ENCODE data around the gene NPR2. TPM values are rescaled to one million over a fixed set of nuclear protein-coding genes. Genes with fewer than 3 reads are reported as not detected.

Gene NPR2
- total and polyA plus RNA-seq, 2 of the 13 experiments (the other 11 are each of a cell fraction or from before 2014, with no cell fraction given), result 7.4 to 9.4 TPM

DNA sequence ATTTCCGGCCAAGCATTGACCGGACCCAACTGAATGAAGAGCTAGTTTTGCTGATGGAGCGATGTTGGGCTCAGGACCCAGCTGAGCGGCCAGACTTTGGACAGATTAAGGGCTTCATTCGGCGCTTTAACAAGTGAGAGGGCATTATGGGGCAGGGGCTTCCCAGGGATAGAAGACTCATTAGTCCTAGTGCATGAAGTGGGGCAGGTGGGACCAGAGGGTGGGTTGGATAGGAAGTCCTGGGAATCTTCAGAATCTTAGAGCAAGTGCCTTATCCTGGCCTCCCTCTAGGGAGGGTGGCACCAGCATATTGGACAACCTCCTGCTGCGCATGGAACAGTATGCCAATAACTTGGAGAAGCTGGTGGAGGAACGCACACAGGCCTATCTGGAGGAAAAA is 14.7 kb downstream of the NPR2 start (continued):
- TF ChIP-seq, protein P1, sequence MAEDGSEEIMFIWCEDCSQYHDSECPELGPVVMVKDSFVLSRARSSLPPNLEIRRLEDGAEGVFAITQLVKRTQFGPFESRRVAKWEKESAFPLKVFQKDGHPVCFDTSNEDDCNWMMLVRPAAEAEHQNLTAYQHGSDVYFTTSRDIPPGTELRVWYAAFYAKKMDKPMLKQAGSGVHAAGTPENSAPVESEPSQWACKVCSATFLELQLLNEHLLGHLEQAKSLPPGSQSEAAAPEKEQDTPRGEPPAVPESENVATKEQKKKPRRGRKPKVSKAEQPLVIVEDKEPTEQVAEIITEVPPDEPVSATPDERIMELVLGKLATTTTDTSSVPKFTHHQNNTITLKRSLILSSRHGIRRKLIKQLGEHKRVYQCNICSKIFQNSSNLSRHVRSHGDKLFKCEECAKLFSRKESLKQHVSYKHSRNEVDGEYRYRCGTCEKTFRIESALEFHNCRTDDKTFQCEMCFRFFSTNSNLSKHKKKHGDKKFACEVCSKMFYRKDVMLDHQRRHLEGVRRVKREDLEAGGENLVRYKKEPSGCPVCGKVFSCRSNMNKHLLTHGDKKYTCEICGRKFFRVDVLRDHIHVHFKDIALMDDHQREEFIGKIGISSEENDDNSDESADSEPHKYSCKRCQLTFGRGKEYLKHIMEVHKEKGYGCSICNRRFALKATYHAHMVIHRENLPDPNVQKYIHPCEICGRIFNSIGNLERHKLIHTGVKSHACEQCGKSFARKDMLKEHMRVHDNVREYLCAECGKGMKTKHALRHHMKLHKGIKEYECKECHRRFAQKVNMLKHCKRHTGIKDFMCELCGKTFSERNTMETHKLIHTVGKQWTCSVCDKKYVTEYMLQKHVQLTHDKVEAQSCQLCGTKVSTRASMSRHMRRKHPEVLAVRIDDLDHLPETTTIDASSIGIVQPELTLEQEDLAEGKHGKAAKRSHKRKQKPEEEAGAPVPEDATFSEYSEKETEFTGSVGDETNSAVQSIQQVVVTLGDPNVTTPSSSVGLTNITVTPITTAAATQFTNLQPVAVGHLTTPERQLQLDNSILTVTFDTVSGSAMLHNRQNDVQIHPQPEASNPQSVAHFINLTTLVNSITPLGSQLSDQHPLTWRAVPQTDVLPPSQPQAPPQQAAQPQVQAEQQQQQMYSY (CRISPR knock-in tag; IDR thresholded peaks at IDR 0.05), result no peak
- TF ChIP-seq MAFK (conservative IDR thresholded peaks at IDR 0.05 in 1 of 2, IDR thresholded peaks at IDR 0.05 in 1 of 2; ENCODE audit: low read length in 2 of 2), result no peak
- TF ChIP-seq SRSF1 (optimal IDR thresholded peaks at IDR 0.05; ENCODE audit: low read depth, low read length), result no peak

DNA sequence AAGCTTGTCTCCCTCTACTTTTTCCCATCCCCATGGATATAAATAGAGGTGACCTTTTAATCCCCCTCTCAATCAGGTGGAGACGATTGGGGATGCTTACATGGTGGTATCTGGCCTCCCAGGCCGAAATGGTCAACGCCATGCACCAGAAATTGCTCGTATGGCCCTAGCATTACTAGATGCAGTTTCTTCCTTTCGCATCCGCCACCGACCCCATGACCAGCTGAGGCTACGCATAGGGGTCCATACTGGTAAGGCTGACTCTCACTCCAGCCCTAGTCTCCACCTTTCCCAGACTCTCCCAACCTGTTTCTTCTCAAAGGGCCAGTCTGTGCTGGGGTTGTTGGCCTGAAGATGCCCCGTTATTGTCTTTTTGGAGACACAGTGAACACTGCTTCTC is 17.0 kb downstream of the NPR2 start:
- POLR2A ChIA-PET, result no interaction called here
- peaks cover 4% of the 10 kb centered on the region in 2 experiments; a peak in 3 of 5 replicates for H3K36me3 ChIP-seq (replicated peaks in 1 of 2; ENCODE audit: control insufficient read depth in 1 of 2, insufficient read depth in 2 of 2, low read length in 2 of 2)
- 91% methylated on average over 9 of the region's 9 CpGs for WGBS (ENCODE audit: low lambda C conversion rate)
- H4K20me1 ChIP-seq (ENCODE audit: insufficient read depth, low read length), result no peaks in the 10 kb centered on the region
- no peak overlapping the region for H3K4me2 ChIP-seq (ENCODE audit: low read depth, low read length)
- no peak overlapping the region for H2AFZ ChIP-seq (ENCODE audit: low read length)
- in situ Hi-C loops (cut with HindIII; ENCODE audit: extremely low pct_ligation_motif_present, low pct_unique_long_range_greater_than_20kb) (no loop called here), intact Hi-C loops (cut with micrococcal nuclease; ENCODE audit: unreplicated experiment) (no loop called here)
- peaks cover 21% of the 10 kb centered on the region for H3K4me1 ChIP-seq (ENCODE audit: insufficient read depth, low read length)
- no peak overlapping the region for H3K9ac ChIP-seq (ENCODE audit: insufficient read depth, low read depth, low read length)
- no peaks in the 10 kb centered on the region for H3K9me3 ChIP-seq (ENCODE audit: low read length)
- BruUV-seq (replicated peaks), result no TSS peak
- H3K79me2 ChIP-seq (ENCODE audit: insufficient read depth, low read length), result no peaks in the 10 kb centered on the region
- H3K27ac ChIP-seq (ENCODE audit: extremely low read length, insufficient read depth, low read length), result no peak overlapping the region
- FAIRE-seq (no peak), DNase-seq (ENCODE audit: low spot score) (no peak), ATAC-seq (no peak)
- CTCF ChIA-PET (ENCODE audit: low intra/inter-chr PET ratio, low total read pairs), result no interaction called here
- no peaks in the 10 kb centered on the region for H3K27me3 ChIP-seq (ENCODE audit: control insufficient read depth in 1 of 2, insufficient read depth in 2 of 2, low read length in 2 of 2)
- no peak overlapping the region for H3K4me3 ChIP-seq (replicated peaks in 1 of 3; ENCODE audit: insufficient read depth in 1 of 3, low read depth in 2 of 3, low read length in 3 of 3)
- TF ChIP-seq SP140L (CRISPR knock-in tag; IDR thresholded peaks at IDR 0.05; ENCODE audit: borderline replicate concordance) (no peak), ZNF598 (CRISPR knock-in tag; IDR thresholded peaks at IDR 0.05; ENCODE audit: borderline replicate concordance) (no peak), MTA3 (CRISPR knock-in tag; IDR thresholded peaks at IDR 0.05) (no peak), ZNF790 (CRISPR knock-in tag; IDR thresholded peaks at IDR 0.05; ENCODE audit: borderline replicate concordance) (no peak), ZNF678 (CRISPR knock-in tag; IDR thresholded peaks at IDR 0.05) (no peak), ZNF484 (CRISPR knock-in tag; IDR thresholded peaks at IDR 0.05; ENCODE audit: borderline replicate concordance, low read depth) (no peak), ZNF207 (IDR thresholded peaks at IDR 0.05; ENCODE audit: borderline replicate concordance) (no peak), ZNF17 (CRISPR knock-in tag; IDR thresholded peaks at IDR 0.05) (no peak), SKI (IDR thresholded peaks at IDR 0.05; ENCODE audit: partially characterized antibody) (no peak), REXO4 (CRISPR knock-in tag; IDR thresholded peaks at IDR 0.05; ENCODE audit: borderline replicate concordance) (no peak), ZNF282 (IDR thresholded peaks at IDR 0.05; ENCODE audit: partially characterized antibody) (no peak), HOXA7 (CRISPR knock-in tag; IDR thresholded peaks at IDR 0.05) (no peak)
- TF ChIP-seq, protein P2, sequence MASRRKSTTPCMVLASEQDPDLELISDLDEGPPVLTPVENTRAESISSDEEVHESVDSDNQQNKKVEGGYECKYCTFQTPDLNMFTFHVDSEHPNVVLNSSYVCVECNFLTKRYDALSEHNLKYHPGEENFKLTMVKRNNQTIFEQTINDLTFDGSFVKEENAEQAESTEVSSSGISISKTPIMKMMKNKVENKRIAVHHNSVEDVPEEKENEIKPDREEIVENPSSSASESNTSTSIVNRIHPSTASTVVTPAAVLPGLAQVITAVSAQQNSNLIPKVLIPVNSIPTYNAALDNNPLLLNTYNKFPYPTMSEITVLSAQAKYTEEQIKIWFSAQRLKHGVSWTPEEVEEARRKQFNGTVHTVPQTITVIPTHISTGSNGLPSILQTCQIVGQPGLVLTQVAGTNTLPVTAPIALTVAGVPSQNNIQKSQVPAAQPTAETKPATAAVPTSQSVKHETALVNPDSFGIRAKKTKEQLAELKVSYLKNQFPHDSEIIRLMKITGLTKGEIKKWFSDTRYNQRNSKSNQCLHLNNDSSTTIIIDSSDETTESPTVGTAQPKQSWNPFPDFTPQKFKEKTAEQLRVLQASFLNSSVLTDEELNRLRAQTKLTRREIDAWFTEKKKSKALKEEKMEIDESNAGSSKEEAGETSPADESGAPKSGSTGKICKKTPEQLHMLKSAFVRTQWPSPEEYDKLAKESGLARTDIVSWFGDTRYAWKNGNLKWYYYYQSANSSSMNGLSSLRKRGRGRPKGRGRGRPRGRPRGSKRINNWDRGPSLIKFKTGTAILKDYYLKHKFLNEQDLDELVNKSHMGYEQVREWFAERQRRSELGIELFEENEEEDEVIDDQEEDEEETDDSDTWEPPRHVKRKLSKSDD (CRISPR knock-in tag; IDR thresholded peaks at IDR 0.05; ENCODE audit: low read depth), result no peak
